Activated CD4-positive, alpha-beta T cell treated with anti-CD3 and anti-CD28 coated beads for 1 hour (primary cell): Measurements from ENCODE around the gene DEDD2.
A peak's percentile ranks its signal among the peaks of the same experiment; 100 is the strongest.

Experiments
- DNase-seq: peaks from one replicate; pipeline ENCODE4 v3.0.0-alpha.2; 2020

Gene DEDD2

DNA sequence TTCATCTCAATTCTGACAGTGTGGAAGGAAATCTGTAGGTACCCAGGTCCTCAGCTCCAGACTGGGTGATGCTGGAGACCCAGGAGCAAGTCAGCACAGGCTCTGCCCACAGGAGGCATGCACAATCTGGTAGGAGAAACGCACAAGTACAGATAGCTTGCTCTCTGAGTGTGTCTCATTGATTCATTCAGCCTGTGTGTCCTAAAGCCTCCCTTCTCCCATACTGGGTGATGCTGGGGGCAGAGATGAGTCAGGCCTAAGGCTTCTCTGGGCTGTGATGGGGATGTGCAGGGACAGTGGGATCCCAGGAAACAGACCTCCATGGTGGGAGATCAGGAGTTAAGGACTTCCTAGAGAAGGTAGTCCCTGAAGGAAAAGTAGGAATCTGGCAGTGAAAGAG, 9.4 kb upstream of the DEDD2 start:
- DNase-seq: no peak

- no peak for DNase-seq
Observed at GRCh38 chr19:42225718-42226292, 8.3 kb upstream of the DEDD2 start.

GRCh38 chr19:42224940-42225717, 7.7 kb upstream of the DEDD2 start:
- no peak for DNase-seq

DNA sequence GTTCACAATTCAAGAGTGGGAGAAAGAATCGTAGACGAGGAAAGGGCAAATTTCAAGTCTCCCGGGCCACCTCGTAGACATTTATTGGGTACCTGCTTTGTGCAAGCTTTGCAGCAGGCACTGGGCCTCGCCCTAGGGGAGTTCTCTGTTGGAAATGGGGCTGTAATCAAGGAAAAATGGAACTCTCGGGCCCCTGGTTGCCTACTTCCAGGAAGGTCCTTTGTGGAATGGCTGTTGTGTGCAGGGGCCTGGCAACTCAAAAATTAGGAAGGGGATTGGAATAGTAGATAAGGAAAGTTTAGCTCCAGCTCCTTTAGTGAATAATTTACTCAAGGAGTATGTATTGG, 3.2 kb upstream of the DEDD2 start:
- no peak for DNase-seq

DNA sequence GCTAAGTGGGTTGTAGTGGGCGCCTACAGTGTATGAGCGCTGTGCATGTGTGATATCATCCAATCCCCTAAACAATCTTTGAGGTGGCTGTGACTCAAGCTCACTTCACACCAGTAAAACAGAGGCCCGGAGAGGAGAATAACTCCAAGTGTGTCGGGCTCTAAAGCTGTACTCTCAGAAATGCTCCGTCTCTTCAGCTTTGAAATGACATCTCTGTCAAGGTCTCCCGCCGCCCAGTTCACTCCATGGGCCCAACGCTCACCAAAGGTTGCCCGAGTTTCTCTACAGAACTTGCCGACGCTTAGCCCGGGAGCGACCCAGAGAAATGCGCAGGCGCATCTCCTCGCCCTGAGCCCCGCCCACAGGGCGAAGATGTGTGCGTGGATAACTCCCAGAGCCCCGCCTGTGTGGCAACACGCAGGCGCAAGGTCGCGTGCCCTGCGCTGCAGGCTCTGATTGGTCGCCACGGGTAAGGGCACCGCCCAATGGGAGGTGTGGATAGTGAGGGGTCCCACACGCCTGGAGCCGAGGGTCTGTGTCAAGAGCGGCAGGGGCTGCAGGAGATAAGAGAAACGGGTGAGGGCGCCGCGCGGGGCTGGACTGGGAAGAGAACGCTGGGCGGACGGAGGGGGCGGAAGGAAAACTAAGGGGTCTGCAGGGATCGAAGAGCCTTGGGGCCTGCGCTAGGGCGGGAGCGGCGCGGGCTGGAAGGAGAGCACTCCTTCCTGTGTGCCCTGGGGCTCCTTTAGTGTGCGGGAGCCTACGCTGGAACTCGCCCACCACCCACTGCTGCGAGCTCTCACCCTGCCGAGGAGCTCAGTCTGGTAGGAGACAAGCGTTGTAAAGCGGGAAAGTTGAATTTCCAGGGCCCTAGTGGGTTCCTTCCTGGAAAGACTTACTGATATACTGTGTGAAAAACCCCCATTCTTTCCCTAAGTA, 2.6 kb upstream of the DEDD2 start, which contains the start of gene ZNF526:
Gene ZNF526, plus strand, starts transcription at position 501 of the 939 bp plus-strand sequence. CDS start 4,092 bp downstream, outside the sequence.
- DNase-seq: peak; percentile 94

DNA sequence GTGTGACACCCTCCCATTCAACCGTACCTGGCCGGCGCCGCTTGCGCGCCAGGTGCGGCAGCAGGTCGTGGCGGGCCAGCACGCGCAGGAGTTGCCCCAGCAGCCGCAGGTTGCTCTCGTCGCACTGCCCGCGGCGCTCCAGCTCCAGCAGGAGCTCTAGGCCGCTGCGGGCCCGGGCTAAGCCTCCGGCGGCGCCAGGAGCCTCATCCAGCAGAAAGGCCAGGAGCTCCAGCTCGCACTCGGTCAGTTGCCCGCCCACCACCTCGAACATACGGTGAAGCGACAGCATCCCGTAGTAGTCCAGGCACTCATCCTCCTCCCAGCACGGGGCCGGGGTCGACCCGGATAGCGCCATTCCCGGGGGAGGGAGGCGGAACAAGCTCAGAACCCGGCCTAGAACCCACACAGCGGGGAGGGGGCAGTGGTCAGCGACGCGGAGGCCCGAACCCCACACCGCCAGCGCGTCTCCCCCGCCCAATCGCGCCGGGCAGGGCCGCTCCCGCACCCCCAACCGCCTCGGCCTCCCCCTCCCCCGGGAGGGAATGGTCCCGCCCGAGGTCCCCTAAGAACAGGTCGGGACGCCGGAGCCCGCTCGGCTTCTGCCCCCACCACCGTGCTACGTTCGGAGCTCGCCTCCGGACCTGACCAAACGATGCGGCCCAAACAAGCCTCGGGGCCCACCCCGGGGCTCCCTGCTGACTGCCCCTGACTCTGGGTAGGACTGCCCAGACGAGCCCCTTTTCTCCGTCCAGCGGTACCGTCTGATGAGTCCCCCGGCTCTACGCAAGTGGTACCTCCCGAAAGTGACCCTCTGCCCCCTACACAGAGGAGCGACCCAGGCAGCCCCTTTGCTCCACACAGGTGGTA, 591 bp downstream of the DEDD2 start:
- DNase-seq: no peak

DNA sequence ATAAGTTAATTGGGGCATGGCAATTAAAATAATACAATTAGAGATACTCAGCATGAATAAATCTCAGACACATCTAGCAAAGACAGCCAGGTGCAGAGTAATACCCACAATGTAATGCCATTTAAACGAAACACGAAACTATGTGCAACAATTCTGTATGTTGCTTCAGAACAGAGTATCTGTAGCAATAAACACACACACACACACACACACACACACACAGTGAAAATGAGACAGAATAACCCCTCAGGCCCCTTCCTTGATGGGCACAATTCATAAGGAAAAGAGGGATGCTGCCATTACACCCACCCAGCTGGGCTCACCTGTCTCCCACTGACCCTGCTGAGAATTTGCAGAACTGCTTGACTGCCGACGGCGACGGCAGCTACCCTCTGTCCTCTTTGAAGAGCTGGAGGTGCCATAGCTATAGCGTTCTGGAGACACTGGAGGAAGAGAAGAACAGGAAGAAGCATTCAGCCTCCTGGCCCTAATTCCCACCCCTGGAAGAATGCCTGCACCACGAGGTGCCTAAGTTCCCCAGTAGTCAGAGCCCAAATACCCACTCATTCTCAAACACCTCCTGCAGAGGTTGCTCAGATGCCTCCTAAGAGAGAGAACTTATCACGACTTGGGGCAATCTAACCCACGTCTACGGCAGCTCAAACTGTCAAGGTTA, 2.5 kb downstream of the DEDD2 start:
- no peak for DNase-seq

- no peak for DNase-seq
Observed at GRCh38 chr19:42212886-42213285, 4.6 kb downstream of the DEDD2 start.

DNA sequence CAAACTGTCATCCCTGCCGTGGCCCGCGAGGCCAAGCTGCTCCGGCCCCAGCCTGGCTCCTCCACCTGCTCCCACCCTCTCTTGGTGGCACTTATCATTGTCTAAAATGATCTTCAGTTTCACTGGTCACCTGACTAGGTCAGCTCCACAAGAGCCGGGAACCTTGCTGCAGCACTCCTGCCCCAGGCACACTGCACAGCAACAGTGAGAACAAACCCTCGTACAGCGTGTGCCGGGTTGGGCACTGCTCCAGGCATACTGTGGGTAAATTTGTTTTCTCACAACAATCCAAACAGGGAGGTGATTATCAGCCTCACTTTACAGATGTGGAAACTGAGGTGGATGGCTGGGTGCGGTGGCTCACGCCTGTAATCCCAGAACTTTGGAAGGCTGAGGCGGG, 8.9 kb downstream of the DEDD2 start:
- DNase-seq: no peak

DNA sequence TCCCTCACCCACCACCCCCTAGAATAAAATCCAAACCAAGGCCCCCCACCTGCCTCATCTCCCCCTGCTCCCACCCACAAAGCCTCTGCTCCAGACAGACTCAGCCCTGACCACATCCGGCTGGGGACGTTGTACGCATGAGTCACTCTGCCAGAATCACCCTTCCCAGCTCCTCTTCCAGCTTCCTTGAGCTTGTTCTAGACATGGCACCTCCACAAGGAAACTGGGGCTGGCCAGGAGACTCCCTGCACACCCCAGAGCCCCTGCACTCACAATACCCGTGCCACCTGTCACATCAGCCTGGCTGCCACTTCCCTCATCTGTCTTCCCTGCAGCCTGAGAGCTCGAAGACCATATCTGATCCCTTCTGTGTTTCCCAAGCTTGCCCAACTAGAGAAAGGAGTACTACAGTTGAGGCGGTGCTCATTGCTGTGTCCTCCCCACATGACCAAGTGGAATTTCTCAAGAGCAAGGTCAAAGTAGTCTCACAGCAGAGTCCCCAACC, 9.7 kb downstream of the DEDD2 start:
- DNase-seq: no peak

GRCh38 chr19:42206871-42207755, 10.4 kb downstream of the DEDD2 start:
- no peak for DNase-seq

DNA sequence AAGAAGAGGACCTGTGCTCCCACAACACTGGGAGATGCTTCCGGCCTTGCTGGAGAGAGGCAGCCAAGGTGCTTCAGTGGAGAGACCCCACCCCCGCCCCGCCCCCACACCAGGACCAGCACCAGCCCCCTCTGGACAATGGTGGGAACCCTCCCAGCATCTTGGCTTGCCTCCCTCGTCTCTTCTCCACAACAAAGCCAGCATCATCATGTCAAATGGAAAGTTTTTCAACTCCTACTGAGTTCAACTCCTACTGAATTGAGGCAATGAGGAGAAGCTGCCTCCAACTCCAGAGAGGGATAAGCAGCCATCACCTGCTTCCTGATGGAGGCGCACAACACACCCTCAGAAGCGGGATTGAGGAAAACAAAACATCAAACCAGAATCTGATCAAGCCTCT, 12.8 kb downstream of the DEDD2 start:
- no peak for DNase-seq

- no peak for DNase-seq
Observed at GRCh38 chr19:42203700-42204099, 13.8 kb downstream of the DEDD2 start.

DNA sequence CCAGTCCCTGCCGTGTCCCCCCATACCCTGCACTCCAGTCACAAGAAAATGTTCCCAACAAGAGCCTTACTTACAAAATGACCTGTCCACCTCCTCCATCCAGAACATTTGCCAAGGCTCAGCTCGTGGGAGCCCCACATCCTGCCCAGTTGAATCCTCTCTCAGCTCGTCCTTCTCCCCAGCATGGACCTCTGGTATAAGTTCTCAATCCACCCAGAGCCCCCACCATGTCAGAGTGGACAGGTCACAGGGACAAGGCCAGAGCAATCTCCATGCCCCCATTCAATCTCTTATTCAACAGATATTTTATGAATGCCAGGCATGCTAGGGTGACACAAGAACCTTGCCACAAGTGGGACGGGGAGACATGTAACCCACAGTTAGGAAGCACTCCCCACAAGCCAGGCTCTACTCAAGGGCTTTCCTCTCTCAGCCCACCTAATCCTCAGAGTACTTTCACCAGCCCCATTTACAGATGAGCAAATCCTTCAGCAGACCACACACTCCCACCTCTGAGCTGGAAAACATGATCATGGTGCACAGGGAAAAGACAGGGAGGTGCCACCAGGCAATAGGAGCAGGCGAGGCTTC, 15.1 kb downstream of the DEDD2 start:
- no peak for DNase-seq

- DNase-seq: no peak
Observed at GRCh38 chr19:42201489-42202289, 15.8 kb downstream of the DEDD2 start.

DNA sequence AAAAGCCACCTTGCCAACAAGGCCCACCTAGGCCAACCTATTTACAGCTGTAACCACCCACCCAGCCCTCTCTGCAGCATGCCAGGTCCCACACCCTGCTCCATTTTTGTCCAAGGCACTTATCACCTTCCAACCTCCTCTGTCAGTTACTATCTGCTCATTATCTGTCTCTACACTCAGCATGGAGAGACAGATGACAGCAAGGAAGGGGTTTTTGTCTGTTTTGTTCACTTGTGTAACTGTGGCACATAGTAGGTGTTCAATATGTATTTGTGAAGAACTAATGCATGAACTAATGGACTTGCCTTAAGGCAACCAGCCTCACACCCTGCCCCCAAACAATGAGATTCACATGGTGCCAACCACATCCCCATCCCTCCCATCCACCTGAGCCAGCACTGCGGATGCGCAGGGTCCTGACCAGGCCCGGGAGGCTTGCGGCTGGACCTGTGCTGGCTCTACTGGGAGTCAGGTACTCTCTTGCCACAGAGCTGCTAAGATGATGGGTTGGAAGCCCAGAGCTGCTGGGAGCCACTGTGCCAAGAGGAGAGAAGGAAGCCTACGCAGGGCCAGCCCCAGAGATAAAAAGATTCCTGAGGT, 17.3 kb downstream of the DEDD2 start:
- no peak for DNase-seq

DNA sequence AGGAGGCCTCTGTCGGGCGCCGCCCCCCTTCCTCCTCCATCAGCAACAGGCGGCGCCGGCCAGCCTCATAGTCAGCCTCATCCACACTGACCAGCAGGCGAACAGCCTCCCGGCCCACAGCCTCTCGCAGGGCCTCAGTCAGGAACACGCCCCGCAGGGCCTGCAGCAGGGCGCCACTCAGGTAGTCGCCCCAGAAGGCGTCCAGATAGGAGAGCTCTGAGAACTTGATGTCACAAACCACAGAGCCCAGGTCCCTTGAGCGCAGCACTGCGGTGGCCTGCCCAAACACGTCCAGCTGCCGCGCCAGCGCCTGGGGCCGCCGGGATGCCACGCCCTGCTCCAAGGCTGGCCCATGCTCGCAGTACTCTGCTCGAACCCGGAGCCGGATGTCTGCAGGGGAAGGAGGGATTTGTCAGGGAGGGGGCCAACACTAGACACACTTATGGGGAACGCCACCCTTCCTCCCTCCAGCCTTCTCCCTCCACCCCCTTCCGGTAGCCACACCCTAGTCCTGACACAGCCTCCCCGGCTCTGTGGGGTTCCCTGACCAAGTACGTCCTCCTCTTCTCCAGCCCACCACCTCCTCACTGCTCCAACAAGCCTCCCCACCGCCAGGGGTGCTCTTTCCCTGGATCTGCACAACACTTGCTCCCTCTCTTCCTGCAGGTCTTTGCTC, 17.9 kb downstream of the DEDD2 start:
- DNase-seq: peak; percentile 21

- peak; percentile 48 for DNase-seq
Observed at GRCh38 chr19:42198676-42199439, 18.6 kb downstream of the DEDD2 start.
